Ramos (cell line): ENCODE data around the gene PRRT1B.

Experiments
- in situ Hi-C: fragments of 300-500 bp; cut with MboI; formaldehyde crosslinking; loops from one replicate; pipeline ENCODE4 v1.14.3; 2022; ENCODE audit warnings: low sequenced_read_pairs; ENCODE audit not compliant: unreplicated experiment

PRRT1B gene

DNA sequence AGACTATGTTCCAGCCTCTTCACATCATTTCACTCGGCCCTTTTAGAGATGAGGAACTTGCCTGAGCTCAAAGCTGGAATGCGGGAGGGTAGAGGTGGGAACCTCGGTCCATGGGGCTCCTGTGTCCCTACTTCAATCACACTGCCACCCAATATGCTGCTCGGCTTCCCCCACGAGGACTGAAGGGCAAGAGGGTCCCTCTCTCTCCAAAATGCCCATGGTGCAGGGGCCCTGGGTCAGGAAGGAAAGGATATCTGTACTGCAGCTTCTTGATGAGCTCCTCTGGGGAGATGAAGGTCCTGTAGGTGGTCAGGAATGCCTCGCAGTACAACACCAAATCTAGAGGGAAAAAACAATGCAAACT is 46.5 kb downstream of the PRRT1B start:
- in situ Hi-C loops = no loop called here

GRCh38 chr9:131593091-131593820 is 47.9 kb downstream of the PRRT1B start:
- in situ Hi-C loops = no loop called here

- in situ Hi-C loops = no loop called here
Observed at GRCh38 chr9:131593936-131594665, 48.8 kb downstream of the PRRT1B start.

- in situ Hi-C loops = no loop called here
Observed at GRCh38 chr9:131594906-131595665, 49.8 kb downstream of the PRRT1B start.

DNA sequence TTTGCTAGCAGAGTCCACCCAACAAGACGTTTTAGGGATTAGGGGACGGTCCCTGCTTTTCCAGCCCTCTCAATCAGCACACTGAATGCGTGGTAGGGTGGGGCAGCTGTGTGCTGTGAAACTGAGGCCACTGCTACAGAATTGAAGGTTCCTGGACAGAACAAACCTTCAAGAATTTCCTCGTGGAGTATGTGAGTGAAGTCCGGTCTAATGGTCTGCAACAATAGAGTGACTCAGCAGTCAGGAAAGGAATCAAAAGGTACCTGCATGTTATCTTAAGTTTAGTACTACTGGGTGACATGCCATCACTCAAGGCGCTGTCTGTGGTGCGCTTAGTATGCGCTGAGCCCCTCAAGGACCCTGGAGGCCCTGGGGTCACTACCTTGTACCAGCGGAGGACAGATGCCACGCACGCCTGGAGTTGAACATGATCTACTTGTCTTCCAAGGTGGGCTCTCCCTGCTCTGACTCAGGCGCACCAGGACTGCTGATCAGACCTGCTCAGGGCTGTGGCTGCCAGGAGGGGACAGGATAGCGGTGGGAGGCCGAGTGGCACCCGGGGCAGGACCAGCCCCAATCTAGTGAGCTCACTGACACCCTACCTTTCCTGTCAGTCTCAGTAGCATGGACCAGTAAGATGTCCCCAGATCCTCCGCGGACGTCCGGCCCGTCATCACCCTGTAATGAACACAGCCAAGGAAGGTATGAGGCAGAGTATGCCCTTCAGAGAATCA is 50.5 kb downstream of the PRRT1B start:
- in situ Hi-C loops = no loop called here

DNA sequence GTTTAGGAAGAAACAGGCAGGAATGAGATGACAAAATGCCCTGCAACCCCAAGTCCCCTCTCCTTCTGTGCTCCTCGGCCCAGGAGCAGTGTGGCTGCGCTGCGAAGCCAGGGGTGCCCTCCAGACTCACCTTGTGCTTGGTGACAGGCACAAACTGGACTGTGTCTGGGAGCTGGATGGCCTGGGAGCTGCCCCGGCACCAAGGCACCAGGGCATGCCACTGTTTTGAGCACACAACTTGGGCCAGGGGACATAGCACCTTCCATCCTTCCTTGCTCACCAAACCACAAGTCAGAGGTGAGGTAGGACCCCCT is 51.1 kb downstream of the PRRT1B start:
- in situ Hi-C loops = no loop called here

DNA sequence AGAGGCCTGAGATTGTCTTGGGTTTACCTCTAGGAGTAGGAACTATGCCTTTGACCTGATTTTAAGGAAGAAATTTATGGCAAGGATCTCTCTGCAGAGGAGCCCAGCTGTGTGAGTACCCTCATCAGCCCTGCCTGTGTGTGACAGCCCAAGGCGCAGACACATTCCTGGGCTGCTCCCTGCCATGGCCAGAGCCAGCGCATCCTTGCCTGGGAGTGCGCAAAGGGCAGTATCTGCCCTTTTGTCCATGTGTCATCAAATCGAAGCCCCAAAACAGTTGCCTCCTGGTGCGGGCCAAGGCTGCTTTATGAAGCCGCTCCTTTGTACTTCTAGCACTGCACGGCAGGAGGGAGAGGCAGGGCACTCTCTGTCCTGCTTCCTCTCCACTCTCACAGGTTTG is 51.9 kb downstream of the PRRT1B start:
- in situ Hi-C loops = no loop called here

GRCh38 chr9:131598121-131598520 is 52.8 kb downstream of the PRRT1B start:
- in situ Hi-C loops = no loop called here

GRCh38 chr9:131601683-131602181 is 56.4 kb downstream of the PRRT1B start:
- in situ Hi-C loops = loop anchor here (10.0 kb wide), 1 partner anchor 143 kb away; the partner anchor contains the start of gene RAPGEF1

DNA sequence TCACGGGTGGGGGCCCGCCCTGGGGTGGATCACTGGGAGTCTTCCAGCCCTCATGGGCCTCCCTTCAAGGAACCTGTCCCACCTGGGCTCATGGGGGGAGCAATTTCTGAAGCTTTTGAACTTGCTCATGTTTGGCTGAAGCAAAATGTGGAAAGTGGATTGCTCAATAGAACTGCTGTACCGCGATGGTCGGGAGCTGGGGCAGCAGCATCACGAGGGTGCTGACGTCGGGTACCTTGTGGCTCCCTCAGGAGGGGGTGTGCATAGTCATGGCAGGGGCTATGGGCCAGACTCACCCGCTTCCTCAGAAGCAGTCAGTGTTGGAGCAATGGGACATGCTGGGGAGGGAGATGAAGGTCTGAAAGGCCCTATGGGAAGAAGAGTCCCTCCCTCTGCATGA is 57.9 kb downstream of the PRRT1B start:
- in situ Hi-C loops = loop anchor here (10.0 kb wide), 1 partner anchor 142 kb away; the partner anchor contains the start of gene RAPGEF1

DNA sequence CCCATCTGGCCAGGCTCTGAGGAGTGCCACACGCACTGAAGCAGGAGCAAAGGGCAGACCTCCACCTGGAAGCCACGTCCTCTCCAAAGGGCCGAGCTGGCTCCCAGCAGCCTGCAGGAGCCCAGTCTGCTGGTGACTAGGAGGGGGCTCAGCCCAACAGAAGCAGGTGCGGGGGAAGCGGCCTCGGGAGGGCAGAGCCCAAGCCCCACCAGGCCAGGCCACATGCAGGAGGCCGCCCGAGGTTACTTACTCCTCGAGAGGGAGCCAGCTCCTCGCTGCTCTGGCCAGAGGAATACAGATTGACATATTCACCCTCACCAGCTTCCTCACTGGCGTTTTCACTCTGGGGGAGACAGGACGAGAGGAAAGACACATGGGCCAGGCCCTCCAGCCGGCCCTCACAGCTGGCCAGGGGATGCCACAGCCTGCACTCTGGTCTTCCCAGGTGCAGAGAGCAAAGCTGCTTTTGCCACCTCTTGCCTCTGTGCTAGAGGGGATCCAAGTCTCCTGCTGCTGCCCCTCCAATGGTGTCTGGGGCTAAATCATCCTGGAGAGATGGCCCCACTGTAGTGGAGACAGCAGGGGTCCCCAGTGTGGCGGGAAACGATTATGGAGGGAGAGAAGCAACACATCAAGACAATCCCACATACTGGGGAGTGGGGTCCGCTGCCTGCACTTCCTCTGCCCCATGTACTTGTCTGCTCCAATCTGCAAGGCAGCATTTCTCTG is 58.6 kb downstream of the PRRT1B start:
- in situ Hi-C loops = loop anchor here (10.0 kb wide), 1 partner anchor 141 kb away; the partner anchor contains the start of gene RAPGEF1

DNA sequence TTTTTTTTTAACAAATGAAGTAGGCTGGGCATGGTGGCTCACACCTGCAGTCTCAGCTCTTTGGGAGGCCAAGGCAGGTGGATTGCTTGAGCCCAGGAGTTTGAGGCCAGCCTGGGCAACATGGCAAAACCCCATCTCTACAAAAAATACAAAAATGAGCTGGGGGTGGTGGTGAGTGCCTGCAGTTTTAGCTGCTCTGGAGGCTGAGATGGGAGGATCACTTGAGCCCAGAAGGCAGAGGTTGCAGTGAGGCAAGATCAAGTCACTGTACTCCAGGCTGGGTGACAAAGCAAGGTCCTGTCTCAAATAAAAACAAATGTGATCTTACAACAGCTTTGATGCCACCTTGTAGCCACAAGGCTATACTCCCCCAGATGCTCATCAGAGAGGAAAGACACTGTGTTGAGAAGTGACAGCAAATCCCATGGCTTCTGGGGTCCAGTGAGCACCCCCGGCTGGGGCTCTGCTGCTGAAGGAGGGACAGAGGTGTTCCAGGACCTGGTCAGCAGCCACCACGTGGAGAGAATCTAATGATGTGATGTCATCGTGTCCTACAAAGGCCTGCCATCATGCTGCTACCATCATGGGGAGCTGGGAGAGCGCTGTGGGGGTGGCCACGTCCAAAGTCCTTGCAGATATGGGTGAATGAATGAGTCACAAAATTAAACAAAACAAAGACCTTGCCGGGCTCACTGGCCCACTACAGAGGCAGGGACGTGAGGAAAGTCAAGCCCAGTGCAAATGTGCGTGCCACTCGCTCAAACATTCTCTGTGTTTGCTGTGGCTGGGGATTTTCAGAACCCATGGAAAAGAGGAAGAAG is 60.7 kb downstream of the PRRT1B start:
- in situ Hi-C loops = loop anchor here (10.0 kb wide), 1 partner anchor 139 kb away; the partner anchor contains the start of gene RAPGEF1

DNA sequence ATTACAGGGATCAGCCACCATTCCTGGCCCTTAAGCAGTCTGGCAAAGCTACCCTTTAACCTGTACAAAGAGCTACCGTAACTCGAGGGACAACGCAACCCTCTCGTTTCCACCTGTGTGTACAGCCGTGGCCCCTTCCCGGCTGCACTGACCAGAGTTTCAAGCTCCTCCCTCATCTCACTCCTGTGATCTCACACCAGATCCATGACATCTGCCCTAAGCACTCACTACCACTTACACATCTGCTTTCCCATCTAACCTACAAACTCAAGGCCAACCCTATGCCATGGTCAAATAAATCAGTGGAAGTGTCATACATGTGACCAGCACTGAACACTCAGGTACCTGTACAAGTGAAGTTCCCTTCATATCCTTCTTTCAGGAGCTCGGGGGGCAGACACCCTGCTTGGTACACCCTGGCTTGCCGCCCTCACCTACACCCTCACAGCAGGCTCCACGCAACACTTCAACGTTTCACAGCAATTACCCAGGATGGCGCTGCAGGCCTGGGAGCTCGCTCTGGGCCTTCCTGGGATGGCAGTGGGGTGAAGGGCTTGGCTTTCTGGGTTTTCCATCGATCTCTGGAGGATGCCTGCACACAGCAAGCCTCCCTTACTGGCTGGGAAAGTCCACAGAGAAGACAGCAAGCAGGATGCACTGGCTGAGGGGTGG is 61.7 kb downstream of the PRRT1B start:
- in situ Hi-C loops = loop anchor here (10.0 kb wide), 1 partner anchor 138 kb away; the partner anchor contains the start of gene RAPGEF1

- in situ Hi-C loops = loop anchor here (10.0 kb wide), 1 partner anchor 137 kb away; the partner anchor contains the start of gene RAPGEF1
Observed at GRCh38 chr9:131607591-131607990, 62.3 kb downstream of the PRRT1B start.

DNA sequence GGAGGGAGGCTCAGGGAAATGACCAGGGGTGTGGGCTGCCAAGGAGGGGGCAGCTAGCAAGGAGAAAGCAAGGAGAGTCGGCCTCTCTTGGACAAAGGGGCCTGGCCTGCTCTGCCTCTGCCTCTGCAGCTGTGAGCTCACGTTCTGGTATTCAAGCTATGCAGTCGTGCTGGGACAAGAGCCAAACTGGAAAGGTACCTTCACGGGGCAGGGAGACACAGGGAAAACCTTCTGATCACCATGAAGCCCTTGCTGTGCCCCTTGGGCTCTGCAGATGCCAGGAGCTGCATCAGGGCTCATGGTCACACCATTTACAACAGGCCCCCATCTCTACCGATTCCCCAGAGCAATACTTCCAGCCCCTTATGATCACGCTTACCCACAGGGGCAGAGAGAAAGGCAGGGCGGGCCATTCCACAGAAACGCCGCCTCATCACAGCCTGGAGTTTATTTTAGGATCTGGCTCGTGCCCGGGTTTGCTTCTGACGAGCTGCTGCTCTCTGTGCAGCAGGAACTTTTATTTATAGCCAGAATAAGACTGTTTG is 63.2 kb downstream of the PRRT1B start:
- in situ Hi-C loops = loop anchor here (10.0 kb wide), 1 partner anchor 136 kb away; the partner anchor contains the start of gene RAPGEF1
